Measurements from ENCODE around the gene RFT1. TPM values are rescaled to one million over a fixed set of nuclear protein-coding genes. Genes with fewer than 3 reads are reported as not detected.

The RFT1 gene
- total and polyA plus RNA-seq, 2 donors (not counting 3 experiments of a cell fraction or from before 2014, with no cell fraction given) = 29.8 to 39.9 TPM

DNA sequence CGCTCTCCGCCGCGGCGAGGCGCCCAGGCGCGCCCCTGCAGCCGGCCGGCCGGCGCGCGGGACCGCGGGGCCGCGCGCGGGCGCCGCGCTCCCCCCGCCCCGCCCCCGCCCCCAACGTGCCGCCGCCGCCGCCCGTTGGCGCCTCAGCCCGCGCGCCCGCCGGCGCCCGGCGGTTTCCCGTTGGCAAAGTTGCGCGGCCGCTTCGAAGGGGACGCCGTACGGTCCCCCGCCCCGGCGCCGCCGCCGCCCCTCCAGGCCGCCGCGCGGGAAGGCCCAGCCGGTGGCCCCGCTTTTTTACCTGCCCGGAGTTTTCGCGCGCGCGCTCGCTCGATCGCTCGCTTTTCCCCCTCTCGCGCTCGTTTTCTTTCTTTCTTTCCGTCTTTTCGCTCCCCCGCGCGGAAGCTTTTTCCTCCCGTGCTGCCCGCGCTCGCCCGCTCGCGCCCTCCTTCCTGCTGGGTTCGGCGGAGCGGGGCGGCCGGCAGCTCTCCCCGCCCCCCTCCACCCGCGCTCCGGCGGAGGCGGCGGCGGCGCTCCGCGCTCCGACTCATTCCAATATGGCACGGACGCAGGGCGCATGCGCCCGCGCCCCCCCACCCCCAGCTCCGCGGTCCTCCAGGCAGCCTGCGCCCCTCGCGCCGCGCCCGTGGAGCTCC is 84.6 kb downstream of the RFT1 start, which contains the start of gene SFMBT1:
Gene SFMBT1 (minus strand): TSS at position 556 of the 653 bp plus-strand sequence. CDS start 76,945 bp downstream, outside the sequence.
- no peaks in the 10 kb centered on the region for H4K20me1 ChIP-seq (replicated peaks; ENCODE audit: control insufficient read depth, extremely low read depth, insufficient read depth, low read length)
- CTCF ChIA-PET = interaction anchor here (1.1 to 1.2 kb wide), 2 partner anchors 10 to 18 kb away, joined by 3 to 4 read pairs; no protein-coding TSS in a partner anchor
- no peaks in the 10 kb centered on the region for H3K36me3 ChIP-seq (ENCODE audit: control insufficient read depth in 2 of 2, extremely low read depth in 1 of 2, insufficient read depth in 2 of 2, low read length in 2 of 2)
- peaks cover 7% of the 10 kb centered on the region for H3K4me1 ChIP-seq (ENCODE audit: control insufficient read depth, extremely low read depth, insufficient read depth, low read length)
- H3K27ac ChIP-seq (ENCODE audit: insufficient read depth, low read depth, low read length) = peak within 1 kb of the TSS; percentile 30
- TF ChIP-seq FOS (IDR thresholded peaks at IDR 0.05; ENCODE audit: borderline replicate concordance, insufficient read depth, low read length) = no peak
- TF ChIP-seq EZH2 (IDR thresholded peaks at IDR 0.05; ENCODE audit: borderline replicate concordance, low read depth, low read length, severe bottlenecking) = no peak
- no peak for TF ChIP-seq GATA2 (IDR thresholded peaks at IDR 0.05; ENCODE audit: insufficient read depth, insufficient read length, low read depth, low read length)
- no peak for TF ChIP-seq CTCF (IDR thresholded peaks at IDR 0.05; ENCODE audit: extremely low read depth in 1 of 2, insufficient read depth in 1 of 2, low read depth in 1 of 2, low read length in 2 of 2)
- TF ChIP-seq JUN (IDR thresholded peaks at IDR 0.05; ENCODE audit: borderline replicate concordance, insufficient read depth, insufficient read length, low read depth) = no peak
- no peak for TF ChIP-seq POLR2AphosphoS5 (IDR thresholded peaks at IDR 0.05; ENCODE audit: insufficient read depth, low read depth, low read length)
- TF ChIP-seq MYC (IDR thresholded peaks at IDR 0.05; ENCODE audit: low read depth, low read length) = no peak
- TF ChIP-seq, protein P1, sequence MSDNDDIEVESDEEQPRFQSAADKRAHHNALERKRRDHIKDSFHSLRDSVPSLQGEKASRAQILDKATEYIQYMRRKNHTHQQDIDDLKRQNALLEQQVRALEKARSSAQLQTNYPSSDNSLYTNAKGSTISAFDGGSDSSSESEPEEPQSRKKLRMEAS (IDR thresholded peaks at IDR 0.05; ENCODE audit: insufficient read depth, insufficient read length) = no peak
- no peak for TF ChIP-seq POLR2A (IDR thresholded peaks at IDR 0.05; ENCODE audit: low read depth, low read length)
- intact Hi-C loops (cut with micrococcal nuclease) = no loop called here
- H3K79me2 ChIP-seq (ENCODE audit: control insufficient read depth, insufficient read depth, low read length) = no peaks in the 10 kb centered on the region
- no peaks in the 10 kb centered on the region for H3K9me3 ChIP-seq (replicated peaks; ENCODE audit: control insufficient read depth, insufficient read depth, low read length)
- H3K4me2 ChIP-seq (ENCODE audit: insufficient read depth, low read length) = peak within 1 kb of the TSS; percentile 65
- no TSS peak for BruUV-seq (replicated peaks)
- peak; percentile 37 for DNase-seq (ENCODE audit: low read depth, low spot score)
- H3K9ac ChIP-seq (replicated peaks; ENCODE audit: extremely low read depth, insufficient read depth, low read length) = peak within 1 kb of the TSS; percentile 81
- H3K9me1 ChIP-seq (replicated peaks; ENCODE audit: control insufficient read depth, extremely low read depth, insufficient read depth, low read length) = no peaks in the 10 kb centered on the region
- peaks cover 0 to 13% of the 10 kb centered on the region in 2 experiments for H3K27me3 ChIP-seq (ENCODE audit: control insufficient read depth in 2 of 2, insufficient read depth in 2 of 2, low read length in 2 of 2)
- H3K4me3 ChIP-seq (replicated peaks in 1 of 3; ENCODE audit: insufficient read depth in 1 of 3, low read depth in 1 of 3, low read length in 3 of 3) = peak within 1 kb of the TSS; percentile 70 to 86 (median 85)
- H2AFZ ChIP-seq (ENCODE audit: low read depth, low read length) = peak within 1 kb of the TSS; percentile 92
- no peak for FAIRE-seq
- dilution Hi-C loops (cut with MboI; ENCODE audit: extremely low pct_ligation_motif_present, low sequenced_read_pairs) = no loop called here
- POLR2A ChIA-PET = interaction anchor here (0.7 kb wide), 1 partner anchor 19 kb away, joined by 3 read pairs; no protein-coding TSS in a partner anchor
